H9 (cell line): ENCODE results near the gene SLAMF1. TPM values are rescaled to one million over a fixed set of nuclear protein-coding genes. Genes with fewer than 3 reads are reported as not detected.

Experiments used
- DNase-seq: peaks from one replicate; pipeline ENCODE4 v3.0.0-alpha.2; 2017
- H2AFZ ChIP-seq: one replicate; pipeline ENCODE4 v1.6.1; 2013; ENCODE audit warnings: mild to moderate bottlenecking, low read length, control low read depth, moderate library complexity
- H2AK5ac ChIP-seq: 2 replicates; pipeline ENCODE4 v1.6.1; 2013; ENCODE audit warnings: low read length, control low read depth, mixed read lengths; ENCODE audit not compliant: insufficient read length
- H2BK120ac ChIP-seq: one replicate; pipeline ENCODE4 v1.6.1; 2013; ENCODE audit warnings: low read depth, mild to moderate bottlenecking, low read length, control low read depth, inconsistent platforms; ENCODE audit not compliant: poor library complexity, severe bottlenecking
- H2BK12ac ChIP-seq: 2 replicates; pipeline ENCODE4 v1.6.1; 2013; ENCODE audit warnings: low read length, control low read depth, mixed read lengths, low read depth; ENCODE audit not compliant: insufficient read length
- H2BK15ac ChIP-seq: 2 replicates; pipeline ENCODE4 v1.6.1; 2013; ENCODE audit warnings: low read depth, low read length, control low read depth
- H2BK20ac ChIP-seq: one replicate; pipeline ENCODE4 v1.6.1; 2013; ENCODE audit warnings: low read depth, mild to moderate bottlenecking, low read length, control low read depth, inconsistent platforms; ENCODE audit not compliant: poor library complexity, severe bottlenecking
- H2BK5ac ChIP-seq: 2 replicates; pipeline ENCODE4 v1.6.1; 2013; ENCODE audit warnings: low read length, control low read depth, mixed read lengths; ENCODE audit not compliant: insufficient read length
- H3K14ac ChIP-seq: 2 replicates; pipeline ENCODE4 v1.6.1; 2013; ENCODE audit warnings: low read length, control low read depth; ENCODE audit not compliant: insufficient read depth
- H3K18ac ChIP-seq: 2 replicates; pipeline ENCODE4 v1.6.1; 2013; ENCODE audit warnings: low read depth, mild to moderate bottlenecking, mixed read lengths, low read length, control low read depth; ENCODE audit not compliant: insufficient read length
- H3K23ac ChIP-seq: 2 replicates; pipeline ENCODE4 v1.6.1; 2013; ENCODE audit warnings: low read length, control low read depth, mixed read lengths, low read depth; ENCODE audit not compliant: insufficient read length
- H3K23me2 ChIP-seq: 2 replicates; pipeline ENCODE4 v1.6.1; 2013; ENCODE audit warnings: low read depth, mild to moderate bottlenecking, mixed read lengths, low read length, control low read depth; ENCODE audit not compliant: insufficient read length, poor library complexity, severe bottlenecking
- H3K27ac ChIP-seq: 2 replicates; pipeline ENCODE4 v1.5.1; 2013; ENCODE audit warnings: low read length, control low read depth, mixed read lengths, low read depth; ENCODE audit not compliant: insufficient read length
- H3K27me3 ChIP-seq: 2 replicates; pipeline ENCODE4 v1.6.1; 2013; ENCODE audit warnings: low read length, control low read depth, inconsistent platforms; ENCODE audit not compliant: insufficient read depth
- H3K4ac ChIP-seq: 2 replicates; pipeline ENCODE4 v1.6.1; 2013; ENCODE audit warnings: low read depth, mild to moderate bottlenecking, control low read depth, inconsistent platforms, low read length, moderate library complexity
- H3K4me1 ChIP-seq: 2 replicates; pipeline ENCODE4 v1.6.1; 2013; ENCODE audit warnings: low read length, control low read depth, inconsistent platforms; ENCODE audit not compliant: insufficient read depth
- H3K4me2 ChIP-seq: 2 replicates; pipeline ENCODE4 v1.6.1; 2013; ENCODE audit warnings: low read length, control low read depth, mixed read lengths; ENCODE audit not compliant: insufficient read length, insufficient read depth
- H3K56ac ChIP-seq: 2 replicates; pipeline ENCODE4 v1.6.1; 2013; ENCODE audit warnings: low read depth, mild to moderate bottlenecking, mixed read lengths, low read length, control low read depth; ENCODE audit not compliant: insufficient read length
- H3K79me1 ChIP-seq: 2 replicates; pipeline ENCODE4 v1.6.1; 2013; ENCODE audit warnings: low read depth, mild to moderate bottlenecking, moderate library complexity, low read length, control low read depth, inconsistent platforms; ENCODE audit not compliant: insufficient read depth, poor library complexity, severe bottlenecking
- H3K79me2 ChIP-seq: 2 replicates; pipeline ENCODE4 v1.6.1; 2013; ENCODE audit warnings: low read length, control low read depth, inconsistent platforms; ENCODE audit not compliant: insufficient read depth
- H3K9ac ChIP-seq: 2 replicates; pipeline ENCODE4 v1.6.1; 2013; ENCODE audit warnings: low read length, control low read depth, mixed read lengths; ENCODE audit not compliant: insufficient read length; ENCODE audit errors: extremely low read depth
- H3K9me3 ChIP-seq: one replicate; pipeline ENCODE4 v1.6.1; 2013; ENCODE audit warnings: low read depth, low read length, inconsistent platforms; ENCODE audit not compliant: control insufficient read depth
- H3T11ph ChIP-seq: one replicate; pipeline ENCODE4 v1.6.1; 2013; ENCODE audit warnings: mild to moderate bottlenecking, low read length, control low read depth, inconsistent platforms
- H4K20me1 ChIP-seq: one replicate; pipeline ENCODE4 v1.6.1; 2013; ENCODE audit not compliant: control insufficient read depth, insufficient read length, insufficient read depth
- H4K5ac ChIP-seq: 2 replicates; pipeline ENCODE4 v1.6.1; 2013; ENCODE audit warnings: low read depth, mild to moderate bottlenecking, mixed read lengths, low read length, control low read depth; ENCODE audit not compliant: insufficient read length
- H4K8ac ChIP-seq: replicated peaks from 2 replicates; pipeline ENCODE4 v1.6.1; 2013; ENCODE audit warnings: low read length, control low read depth, mixed read lengths, low read depth; ENCODE audit not compliant: insufficient read length
- H4K91ac ChIP-seq: 2 replicates; pipeline ENCODE4 v1.6.1; 2013; ENCODE audit warnings: low read depth, mild to moderate bottlenecking, moderate library complexity, mixed read lengths, low read length, control low read depth; ENCODE audit not compliant: insufficient read length
- H3K27ac Mint-ChIP-seq, 3 experiments: 2 replicates in 2 of 3; 3 replicates in 1 of 3; pipeline ENCODE4 v1.8.0; 2020 to 2021; ENCODE audit warnings: mixed read lengths in 3 of 3, mild to moderate bottlenecking in 1 of 3, moderate library complexity in 1 of 3
- H3K27me3 Mint-ChIP-seq: 2 replicates; pipeline ENCODE4 v1.8.0; 2021; ENCODE audit warnings: low read depth, mild to moderate bottlenecking, moderate library complexity, mixed read lengths
- H3K36me3 Mint-ChIP-seq, 3 experiments: 2 replicates in 2 of 3; 3 replicates in 1 of 3; pipeline ENCODE4 v1.8.0; 2020 to 2021; ENCODE audit warnings: low read depth in 3 of 3, mixed read lengths in 3 of 3; ENCODE audit not compliant: insufficient read depth in 1 of 3
- H3K4me1 Mint-ChIP-seq, 2 experiments: 2 replicates each; pipeline ENCODE4 v1.8.0; 2020; ENCODE audit warnings: mixed read lengths in 2 of 2
- H3K4me3 Mint-ChIP-seq, 2 experiments: 2 replicates in 1 of 2; 3 replicates in 1 of 2; pipeline ENCODE4 v1.8.0; 2020 to 2021; ENCODE audit warnings: mild to moderate bottlenecking in 2 of 2, mixed read lengths in 2 of 2, moderate library complexity in 1 of 2
- H3K9me3 Mint-ChIP-seq, 2 experiments: 2 replicates in 1 of 2; 3 replicates in 1 of 2; pipeline ENCODE4 v1.8.0; 2020; ENCODE audit warnings: mild to moderate bottlenecking in 2 of 2, mixed read lengths in 2 of 2, moderate library complexity in 1 of 2
- CTCF ChIP-seq: fragments of 200-600 bp; sonication (generic); conservative IDR thresholded peaks from 3 replicates; pipeline ENCODE4 v1.8.0; 2021; ENCODE audit warnings: antibody characterized with exemption, mild to moderate bottlenecking
- WGBS: extraction: QIAGEN DNeasy Blood & Tissue Kit; methylation state at CpG from one replicate; pipeline ENCODE4 v1.1.7; 2013; ENCODE audit warnings: missing lambda C conversion rate, low lambda C conversion rate, mixed read lengths; ENCODE audit not compliant: insufficient read length; ENCODE audit errors: extremely low coverage; 5-methylcytosine and 5-hydroxymethylcytosine counted together
- total RNA-seq: library from RNA; stranded (reverse); gene quantifications from 2 replicates; pipeline ENCODE4 v1.2.1, GENCODE V29; 2021

Gene SLAMF1
- total RNA-seq, 1 experiment from 2014 or later: not detected

- Histone ChIP-seq H3K4me2 (no peak overlapping the region), H3K79me1 (no peaks in the 10 kb centered on the region), H2AK5ac (no peak overlapping the region), H3K56ac (no peak overlapping the region), H4K20me1 (no peaks in the 10 kb centered on the region), H4K5ac (no peak overlapping the region), H2BK5ac (no peak overlapping the region), H2AFZ (no peak overlapping the region), H2BK120ac (no peak overlapping the region), H4K8ac (no peak overlapping the region), H2BK12ac (no peak overlapping the region), H3K27me3 (no peaks in the 10 kb centered on the region; the same call in 1 of the 2 replicates), H3K14ac (no peak overlapping the region), H4K91ac (no peak overlapping the region), H3K9me3 (no peaks in the 10 kb centered on the region), H3K79me2 (no peaks in the 10 kb centered on the region), H2BK20ac (no peak overlapping the region), H3K23me2 (no peaks in the 10 kb centered on the region), H3K4ac (no peak overlapping the region), H3K27ac (no peak overlapping the region), H3T11ph (no peak overlapping the region), H3K18ac (no peak overlapping the region), H3K23ac (no peak overlapping the region), H3K4me1 (no peaks in the 10 kb centered on the region; the same call in 1 of the 2 replicates), H3K9ac (no peak overlapping the region), H2BK15ac (no peak overlapping the region)
- DNase-seq: no peak
- no CpG with 5 or more reads among the region's 3 CpGs for WGBS
- no peaks in the 10 kb centered on the region; a peak in 1 of 7 replicates for H3K36me3 Mint-ChIP-seq
- no peak for TF ChIP-seq CTCF
- H3K27me3 Mint-ChIP-seq: peaks cover 1% of the 10 kb centered on the region; the same call in 1 of the 2 replicates
- H3K9me3 Mint-ChIP-seq: no peaks in the 10 kb centered on the region
- no peak overlapping the region for H3K4me3 Mint-ChIP-seq
- peaks cover 18 to 20% of the 10 kb centered on the region in 2 experiments for H3K4me1 Mint-ChIP-seq
- H3K27ac Mint-ChIP-seq: peak overlapping the region in 1 of 3 experiments; percentile 46; a peak in 1 of 7 replicates
These were observed 8.3 kb downstream of the SLAMF1 start for GRCh38 chr1:160638540-160638857.
